Ectodermal cell (in vitro differentiated cells): ENCODE results near the gene KDM1B.
"Not testable (repeated sequence)": the region's sequence is repeated elsewhere in the genome, so short reads cannot be mapped to it uniquely, and the experiment has no call there.

Experiments used
- H3K27ac ChIP-seq: 2 replicates; pipeline ENCODE4 v1.7.0; 2013; ENCODE audit warnings: mild to moderate bottlenecking, low read depth, low read length; ENCODE audit not compliant: insufficient read depth, poor library complexity, severe bottlenecking
- H3K27me3 ChIP-seq: 2 replicates; pipeline ENCODE4 v1.7.0; 2013; ENCODE audit warnings: mild to moderate bottlenecking, low read length; ENCODE audit not compliant: insufficient read depth, control insufficient read depth, poor library complexity, severe bottlenecking
- H3K36me3 ChIP-seq: one replicate; pipeline ENCODE4 v1.7.0; 2013; ENCODE audit warnings: low read length; ENCODE audit not compliant: control insufficient read depth, insufficient read depth
- H3K4me1 ChIP-seq: one replicate; pipeline ENCODE4 v1.7.0; 2013; ENCODE audit warnings: low read length; ENCODE audit not compliant: control insufficient read depth, insufficient read depth
- H3K4me3 ChIP-seq: 2 replicates; pipeline ENCODE4 v1.7.0; 2013; ENCODE audit warnings: low read depth, low read length, control low read depth; ENCODE audit not compliant: insufficient read depth
- H3K9me3 ChIP-seq: 2 replicates; pipeline ENCODE4 v1.7.0; 2013; ENCODE audit warnings: mild to moderate bottlenecking, low read length, moderate library complexity; ENCODE audit not compliant: control insufficient read depth
- WGBS, 2 experiments: methylation state at CpG; one replicate each; pipeline ENCODE4 v1.1.7; 2013; ENCODE audit warnings: missing lambda C conversion rate in 2 of 2; 5-methylcytosine and 5-hydroxymethylcytosine counted together

KDM1B gene

GRCh38 chr6:18151391-18151790 is 3.8 kb upstream of the KDM1B start:
- not testable (repeated sequence) for H3K4me1 ChIP-seq, H3K36me3 ChIP-seq, H3K27ac ChIP-seq, H3K9me3 ChIP-seq, H3K27me3 ChIP-seq, H3K4me3 ChIP-seq
- WGBS, 2 experiments = 95 to 99% methylated on average over 3 of the region's 3 CpGs

- Histone ChIP-seq H3K36me3 (no peaks in the 10 kb centered on the region), H3K4me3 (no peak overlapping the region), H3K9me3 (no peaks in the 10 kb centered on the region), H3K27ac (no peak overlapping the region), H3K4me1 (no peaks in the 10 kb centered on the region), H3K27me3 (no peaks in the 10 kb centered on the region)
- WGBS, 2 experiments = 82 to 88% methylated on average over 3 of the region's 3 CpGs
Measured at GRCh38 chr6:18151801-18152200, 3.4 kb upstream of the KDM1B start.

- H3K36me3 ChIP-seq = no peaks in the 10 kb centered on the region
- H3K4me3 ChIP-seq = no peak overlapping the region
Measured at GRCh38 chr6:18153311-18153703, 1.9 kb upstream of the KDM1B start.

GRCh38 chr6:18154507-18155149 is 594 bp upstream of the KDM1B start, which contains the start of gene TPMT:
Gene TPMT (minus strand): TSS chr6:18155077. CDS start chr6:18149127, 5,950 bp downstream.
- 0% methylated on average over 33 to 34 of the region's 34 CpGs for WGBS, 2 experiments
- no peaks in the 10 kb centered on the region for H3K4me1 ChIP-seq

More at GRCh38 chr6:18153311-18153703, 1.9 kb upstream of the KDM1B start:
- H3K27me3 ChIP-seq = no peaks in the 10 kb centered on the region
- no peak overlapping the region for H3K27ac ChIP-seq
- H3K9me3 ChIP-seq = no peaks in the 10 kb centered on the region
- H3K4me1 ChIP-seq = no peaks in the 10 kb centered on the region

GRCh38 chr6:18155864-18156421 is 721 bp downstream of the KDM1B start:
- WGBS, 2 experiments = 2 to 3% methylated on average over 26 of the region's 26 CpGs
- Histone ChIP-seq H3K4me1 (no peaks in the 10 kb centered on the region), H3K36me3 (peaks cover 8% of the 10 kb centered on the region), H3K27me3 (no peaks in the 10 kb centered on the region), H3K4me3 (peak overlapping the region; percentile 97), H3K27ac (no peak overlapping the region), H3K9me3 (no peaks in the 10 kb centered on the region)

More at GRCh38 chr6:18154507-18155149, 594 bp upstream of the KDM1B start, which contains the start of gene TPMT:
- Histone ChIP-seq H3K27ac (no peak within 1 kb of the TSS), H3K9me3 (no peaks in the 10 kb centered on the region), H3K36me3 (peaks cover under 1% of the 10 kb centered on the region), H3K4me3 (peak within 1 kb of the TSS; percentile 97), H3K27me3 (no peaks in the 10 kb centered on the region)

GRCh38 chr6:18160911-18161310 is 5.7 kb downstream of the KDM1B start:
- WGBS, 2 experiments = 89 to 93% methylated on average over 1 of the region's 1 CpG
- Histone ChIP-seq H3K4me3 (no peak overlapping the region), H3K36me3 (peaks cover 8% of the 10 kb centered on the region), H3K27ac (no peak overlapping the region), H3K27me3 (no peaks in the 10 kb centered on the region), H3K9me3 (no peaks in the 10 kb centered on the region), H3K4me1 (no peaks in the 10 kb centered on the region)

- WGBS, 2 experiments = 88 to 100% methylated on average over 1 of the region's 2 CpGs
- no peak overlapping the region for H3K27ac ChIP-seq
- no peak overlapping the region for H3K4me3 ChIP-seq
- H3K4me1 ChIP-seq = no peaks in the 10 kb centered on the region
- H3K36me3 ChIP-seq = peaks cover 8% of the 10 kb centered on the region
- H3K27me3 ChIP-seq = no peaks in the 10 kb centered on the region
- no peaks in the 10 kb centered on the region for H3K9me3 ChIP-seq
Measured at GRCh38 chr6:18161431-18161830, 6.2 kb downstream of the KDM1B start.

GRCh38 chr6:18162401-18162800 is 7.2 kb downstream of the KDM1B start:
- Histone ChIP-seq H3K27ac (no peak overlapping the region), H3K36me3 (peaks cover 9% of the 10 kb centered on the region), H3K4me3 (no peak overlapping the region), H3K27me3 (no peaks in the 10 kb centered on the region), H3K4me1 (no peaks in the 10 kb centered on the region), H3K9me3 (no peaks in the 10 kb centered on the region)
- 95 to 97% methylated on average over 2 of the region's 2 CpGs for WGBS, 2 experiments

GRCh38 chr6:18165751-18166150 is 10.5 kb downstream of the KDM1B start:
- H3K9me3 ChIP-seq = no peaks in the 10 kb centered on the region
- H3K4me3 ChIP-seq = no peak overlapping the region
- H3K27ac ChIP-seq = no peak overlapping the region
- H3K27me3 ChIP-seq = no peaks in the 10 kb centered on the region
- peaks cover 14% of the 10 kb centered on the region for H3K36me3 ChIP-seq
- 99% methylated on average over 4 of the region's 4 CpGs for WGBS, 2 experiments
- no peaks in the 10 kb centered on the region for H3K4me1 ChIP-seq

GRCh38 chr6:18166312-18167036 is 11.3 kb downstream of the KDM1B start:
- Histone ChIP-seq H3K36me3 (peaks cover 14% of the 10 kb centered on the region), H3K27me3 (no peaks in the 10 kb centered on the region), H3K27ac (no peak overlapping the region), H3K4me3 (no peak overlapping the region), H3K9me3 (no peaks in the 10 kb centered on the region), H3K4me1 (no peaks in the 10 kb centered on the region)
- 95 to 100% methylated on average over 1 to 2 of the region's 2 CpGs for WGBS, 2 experiments
